CD4-positive, alpha-beta T cell treated with Interleukin-4 for 4 hours (primary cell): Measurements from ENCODE around the gene PARD3B.
A peak's percentile ranks its signal among the peaks of the same experiment; 100 is the strongest.

ENCODE experiments used
- DNase-seq: peaks from one replicate; pipeline ENCODE4 v3.0.0-alpha.2; 2020

PARD3B gene

DNA sequence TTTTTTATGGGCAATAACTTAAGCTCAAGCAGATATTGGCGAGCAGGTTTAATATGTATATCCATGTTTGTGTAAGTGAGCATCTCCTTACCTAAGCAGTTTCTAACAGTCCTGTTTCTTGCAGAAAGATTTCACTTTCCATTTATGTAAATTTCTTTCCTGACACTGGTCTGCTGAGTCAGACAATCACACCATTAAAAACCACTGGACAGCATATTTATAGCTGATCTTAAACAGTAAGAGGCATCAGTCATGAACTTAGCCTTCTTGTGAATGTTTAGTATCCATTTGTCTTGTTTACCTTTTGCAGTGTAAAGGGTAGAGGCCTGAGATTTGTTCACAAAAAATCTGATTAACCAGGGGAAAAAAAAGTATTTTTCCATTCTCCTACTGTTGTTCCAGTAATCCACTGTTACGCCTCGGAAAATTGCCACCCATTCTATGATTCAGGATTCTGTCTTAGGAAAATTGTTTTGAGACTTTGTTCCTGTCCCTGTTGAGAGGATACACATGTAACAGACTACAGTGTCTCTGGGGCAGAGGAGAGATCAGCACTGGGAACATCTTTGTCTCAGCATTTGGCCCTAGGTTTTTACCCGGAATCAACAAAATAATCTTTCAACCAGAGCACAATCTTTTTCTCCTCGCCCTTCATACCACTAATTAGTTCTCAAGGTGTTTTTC is 616.0 kb downstream of the PARD3B start:
- no peak for DNase-seq

DNA sequence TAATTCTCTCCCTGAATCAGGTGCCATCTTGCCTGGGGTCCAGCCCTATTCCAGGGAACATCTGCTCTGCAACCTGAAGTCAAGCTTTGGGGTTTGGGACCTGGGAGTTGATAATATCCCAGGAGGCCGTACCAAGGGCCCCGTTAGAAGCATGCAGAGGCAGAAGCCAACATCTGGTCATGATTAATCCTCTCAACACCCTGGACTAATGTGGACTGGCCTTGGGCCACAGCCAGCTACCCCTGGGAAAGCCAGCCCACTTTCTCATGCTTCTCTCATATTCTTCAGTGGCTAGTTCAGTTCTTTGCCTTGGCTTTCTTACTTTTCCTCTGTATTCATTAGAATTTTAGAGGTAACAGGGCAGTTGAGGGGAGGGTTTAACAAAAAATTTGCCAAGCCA is 621.5 kb downstream of the PARD3B start:
- DNase-seq: no peak

DNA sequence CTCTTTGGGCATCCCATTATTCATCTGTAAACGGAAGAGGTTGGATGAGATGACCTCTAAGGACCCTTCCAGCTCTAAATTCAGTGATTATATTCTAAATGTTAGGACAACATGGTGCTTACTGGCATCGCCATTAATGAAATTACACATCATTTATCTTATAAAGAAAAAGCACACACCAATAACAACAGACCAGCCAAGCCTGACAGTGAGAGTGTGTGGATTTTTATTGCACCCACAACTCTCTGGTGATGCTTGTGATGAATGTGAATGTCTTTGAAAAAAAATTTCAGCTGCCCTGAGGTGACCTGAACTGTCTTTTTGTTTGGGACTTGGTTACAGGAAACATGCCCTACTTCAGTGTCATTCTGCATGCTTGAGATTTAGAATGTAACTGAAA is 623.7 kb downstream of the PARD3B start:
- no peak for DNase-seq

DNA sequence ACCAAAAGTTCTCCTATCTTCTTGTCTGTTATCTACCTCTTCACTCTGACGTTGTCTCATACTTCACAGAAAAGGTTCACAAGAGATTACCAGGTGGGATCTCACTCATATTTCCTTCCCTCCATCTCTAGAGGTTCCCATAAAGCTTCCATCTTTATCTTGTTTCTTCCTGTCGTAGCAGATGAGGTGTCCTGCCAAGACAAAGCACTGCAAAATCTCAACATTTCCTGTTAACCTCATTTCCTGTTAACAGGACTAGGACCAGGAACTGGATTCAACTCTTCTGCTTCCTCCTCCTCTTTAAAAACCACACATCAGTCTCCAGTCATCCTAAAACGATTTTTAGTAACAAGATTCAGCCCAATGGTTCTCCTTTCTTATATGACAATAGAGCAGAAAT is 624.2 kb downstream of the PARD3B start:
- no peak for DNase-seq

GRCh38 chr2:205170399-205170798 is 625.1 kb downstream of the PARD3B start:
- DNase-seq: no peak

DNA sequence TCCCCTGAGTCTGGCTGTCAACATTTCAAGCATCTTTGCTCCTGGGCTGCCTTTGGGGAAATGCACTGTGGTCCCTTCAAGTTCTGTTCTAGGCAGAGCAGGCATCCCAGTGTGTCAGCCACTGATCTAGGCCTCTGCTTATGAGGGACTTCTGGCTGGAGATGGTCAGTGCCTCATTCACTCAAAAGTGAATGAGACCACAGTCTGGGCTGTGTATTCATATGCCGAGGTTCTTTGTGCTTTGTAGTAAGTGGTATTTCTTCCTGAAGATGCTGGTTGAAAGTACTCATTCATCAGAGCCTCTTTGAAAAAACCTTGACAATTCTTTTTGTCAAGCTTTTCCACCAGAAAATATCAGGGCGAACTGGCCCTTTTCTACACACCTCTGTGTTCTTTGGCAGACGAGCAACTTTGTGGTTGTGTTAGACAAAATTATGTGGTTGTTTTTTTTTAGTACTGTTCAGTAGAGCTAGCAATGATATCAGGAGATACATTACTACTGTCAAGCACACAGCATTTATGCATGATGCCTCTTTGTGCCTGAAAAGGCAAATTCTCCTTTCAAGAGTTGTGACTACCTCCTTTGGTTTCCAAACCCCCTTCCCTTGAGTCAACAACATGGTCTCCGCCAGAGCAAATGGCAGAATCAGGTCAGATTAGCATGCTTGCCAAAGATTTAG is 626.1 kb downstream of the PARD3B start:
- no peak for DNase-seq

DNA sequence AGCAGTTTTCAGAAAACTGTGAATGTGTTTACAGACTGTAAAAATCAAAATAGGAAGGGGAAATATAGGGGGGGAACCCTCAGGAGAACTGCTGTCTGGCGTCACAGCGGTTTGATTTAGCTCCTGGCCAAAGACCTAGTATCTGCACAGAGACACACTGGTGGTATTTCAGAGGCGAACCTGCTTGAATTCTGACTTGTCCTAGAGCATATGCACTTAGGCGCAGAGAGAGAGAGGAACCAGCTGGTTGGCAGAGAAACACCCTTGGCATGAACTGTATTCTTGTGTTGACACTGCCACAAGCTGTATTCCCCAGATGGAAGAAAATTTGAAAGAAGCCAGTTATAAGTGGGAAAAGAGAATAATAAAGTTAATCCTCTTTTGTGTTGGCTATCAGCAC is 630.6 kb downstream of the PARD3B start:
- no peak for DNase-seq

DNA sequence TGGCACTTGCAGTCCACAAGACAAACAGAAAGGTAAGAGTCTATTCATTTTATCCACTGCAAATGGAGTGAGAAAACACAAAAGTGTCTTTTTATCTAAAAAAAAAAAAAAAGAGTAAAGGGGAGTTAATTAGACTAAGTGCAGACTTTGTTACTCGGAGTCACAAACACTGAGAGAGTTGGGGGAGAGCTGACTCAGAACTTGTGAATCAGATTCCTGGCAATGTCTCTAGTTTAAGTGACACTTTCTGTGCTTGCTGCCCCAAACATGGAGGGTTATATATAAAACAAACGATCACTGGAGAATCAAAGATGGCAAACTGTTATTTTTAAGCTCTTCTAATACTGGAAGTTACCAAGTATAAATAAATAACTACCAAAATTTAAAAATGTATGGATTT is 631.3 kb downstream of the PARD3B start:
- no peak for DNase-seq

DNA sequence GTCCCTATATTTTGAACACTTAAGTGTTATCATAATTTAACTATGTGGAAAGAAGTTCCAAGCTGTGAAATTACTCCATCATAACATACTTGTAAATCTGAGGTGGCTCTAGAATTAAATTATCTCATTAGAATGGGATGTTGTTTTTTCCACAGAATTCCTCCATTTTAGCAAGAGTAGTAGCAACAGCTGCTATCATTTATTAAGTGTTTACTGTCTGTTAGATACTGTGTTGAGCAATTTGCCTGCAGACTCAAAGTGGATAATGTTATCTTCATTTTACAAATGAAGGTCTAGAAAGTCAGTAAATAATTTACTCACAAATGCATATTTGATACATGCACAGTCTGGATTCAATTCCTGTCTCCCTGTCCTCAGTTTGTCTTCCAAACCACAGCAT is 632.3 kb downstream of the PARD3B start:
- DNase-seq: no peak

- DNase-seq: no peak
These were observed 635.5 kb downstream of the PARD3B start for GRCh38 chr2:205180730-205181129.

GRCh38 chr2:205187731-205188130 is 642.5 kb downstream of the PARD3B start:
- no peak for DNase-seq

DNA sequence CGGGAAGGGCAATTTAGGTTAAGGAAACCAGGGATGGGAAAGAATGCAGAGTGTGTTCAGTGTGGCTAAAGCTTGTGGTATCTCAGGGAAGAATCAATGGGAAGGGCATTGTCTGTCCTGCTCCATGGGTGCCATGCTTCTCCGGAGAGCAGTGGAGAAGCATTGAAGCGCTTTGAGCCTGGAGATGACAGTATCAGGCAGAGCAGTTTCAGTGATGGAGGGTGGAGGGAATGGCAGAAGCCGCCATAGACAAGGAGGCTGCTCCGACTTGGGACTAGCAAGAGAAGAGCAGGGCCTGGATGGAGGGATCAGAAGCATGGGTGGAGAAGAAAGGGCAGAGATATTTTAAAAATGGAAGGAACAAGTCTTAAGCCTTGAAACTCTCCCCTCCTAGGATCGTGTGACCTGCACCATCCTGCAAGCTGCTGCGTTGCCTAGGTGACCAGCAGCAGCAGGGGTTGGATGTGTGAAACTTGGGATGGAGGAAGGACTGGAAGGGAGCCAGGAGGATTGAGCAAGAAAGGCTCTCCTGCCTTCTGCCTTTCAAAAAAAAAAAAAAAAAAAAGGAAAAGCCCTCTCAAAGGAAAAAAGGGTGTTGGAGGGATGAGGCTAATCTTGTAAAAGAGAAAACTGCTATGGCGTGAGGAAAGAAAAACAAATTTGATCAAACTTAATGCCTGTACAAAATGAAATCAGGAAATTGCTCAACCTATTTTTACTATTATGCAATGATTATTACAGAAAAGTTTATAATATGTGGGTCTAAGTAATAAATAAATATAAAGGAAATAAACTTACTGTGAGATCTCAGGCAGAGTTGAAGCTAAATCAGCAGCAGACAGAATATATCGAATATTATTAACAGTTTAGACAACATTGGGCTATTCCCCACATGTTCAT is 643.2 kb downstream of the PARD3B start:
- no peak for DNase-seq

- DNase-seq: no peak
These were observed 644.0 kb downstream of the PARD3B start for GRCh38 chr2:205189301-205189700.

DNA sequence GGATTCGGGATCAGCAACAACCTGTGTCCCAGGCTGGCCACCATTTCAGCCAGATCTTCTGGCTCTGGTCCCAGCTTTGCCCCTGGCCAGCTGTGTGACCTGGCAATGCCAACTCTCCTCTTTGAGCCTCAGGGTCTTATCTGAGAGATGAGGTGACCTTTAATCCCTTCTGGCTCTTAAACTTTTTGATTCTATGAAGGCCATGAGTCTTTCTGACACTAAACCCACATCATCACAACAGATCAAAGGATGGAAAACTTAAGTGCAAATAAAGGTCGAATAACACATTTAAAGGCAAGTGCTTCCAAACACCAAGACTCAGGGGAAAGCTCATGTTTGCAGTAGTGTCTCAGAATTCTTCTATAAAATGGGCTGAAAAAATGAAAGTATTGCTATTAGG is 645.3 kb downstream of the PARD3B start:
- no peak for DNase-seq

DNA sequence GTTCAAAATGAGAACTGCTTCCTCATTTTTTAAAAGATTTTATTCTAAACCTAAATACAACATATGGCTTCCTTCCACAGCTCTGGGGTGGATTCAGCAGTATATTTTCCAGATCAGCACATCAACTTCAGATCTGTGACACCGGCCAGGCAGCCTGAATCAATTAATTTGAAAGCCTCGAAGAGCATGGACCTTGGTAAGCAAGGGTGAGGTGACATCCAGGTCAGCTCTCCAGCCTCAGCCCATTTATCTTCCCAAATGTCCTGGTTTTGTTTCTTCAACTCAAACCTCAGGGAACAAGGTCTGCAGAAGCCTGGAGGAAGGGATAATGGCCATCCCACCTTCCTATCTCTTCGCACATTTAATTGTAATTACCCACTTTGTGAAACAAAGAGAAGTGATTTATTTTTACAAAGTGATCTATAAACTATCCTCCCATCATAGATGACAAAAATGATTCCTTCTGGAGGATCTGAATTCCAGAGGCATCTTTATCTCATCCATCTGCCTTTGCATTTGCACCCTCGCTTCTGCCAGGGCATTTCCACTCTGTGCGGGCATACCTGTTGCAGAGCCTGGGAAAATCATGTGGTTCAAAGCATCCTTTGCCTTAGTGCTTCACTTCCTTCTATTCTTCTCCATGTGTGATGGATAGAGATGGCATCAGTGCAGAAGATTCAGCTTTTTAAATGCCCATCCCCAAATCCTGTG is 648.0 kb downstream of the PARD3B start:
- DNase-seq: no peak

DNA sequence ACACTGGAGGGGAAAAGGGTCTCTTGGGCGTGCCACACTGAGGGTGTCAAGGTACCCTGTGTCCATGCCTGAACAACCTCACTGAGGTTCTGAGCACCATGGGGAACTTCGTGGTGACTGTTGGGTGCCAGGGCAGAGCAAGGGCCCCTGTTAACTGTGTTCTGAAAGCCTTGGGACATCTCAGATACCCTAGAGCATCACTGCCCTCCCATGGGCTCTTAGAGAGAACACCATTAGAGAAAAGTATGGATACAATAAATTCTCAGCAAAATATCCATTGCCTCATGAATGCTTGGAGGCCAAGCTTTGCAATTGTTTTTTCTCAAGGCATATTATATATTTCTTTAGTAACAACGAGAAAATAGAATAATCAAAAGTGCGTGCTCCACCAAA is 648.6 kb downstream of the PARD3B start:
- no peak for DNase-seq

DNA sequence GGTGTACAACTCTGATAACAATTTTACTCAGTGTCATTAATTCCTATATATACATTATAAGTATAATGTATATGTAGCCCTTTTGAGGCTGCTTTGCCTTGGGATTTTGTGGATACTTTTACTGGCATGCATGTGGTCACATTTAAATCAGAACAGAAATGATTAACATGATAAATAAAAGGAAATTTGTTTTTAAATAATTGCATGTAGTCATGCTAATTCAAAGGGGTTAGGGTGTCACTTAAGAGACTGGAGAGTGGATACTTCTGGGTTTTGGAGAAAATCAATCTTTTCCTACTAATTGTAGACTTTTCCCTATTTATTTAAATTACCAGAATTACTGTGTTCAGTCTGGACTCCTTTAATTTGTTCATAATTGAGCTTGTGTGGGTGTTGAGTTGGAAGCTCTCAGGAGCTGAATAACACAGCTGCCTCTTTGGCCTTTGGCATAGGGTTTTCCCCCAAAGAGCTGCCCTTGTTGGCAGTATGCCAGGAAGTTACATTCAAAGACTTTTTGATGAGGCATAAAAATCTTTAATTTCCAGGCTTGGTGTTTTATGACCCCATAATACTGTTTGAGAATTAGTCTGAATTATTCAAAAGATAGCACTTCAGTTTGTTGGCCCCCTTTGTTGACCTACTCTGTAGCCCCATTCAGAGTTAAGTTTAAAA is 652.3 kb downstream of the PARD3B start:
- peak; percentile 23 for DNase-seq

- no peak for DNase-seq
These were observed 652.9 kb downstream of the PARD3B start for GRCh38 chr2:205198140-205198525.

GRCh38 chr2:205199165-205199850 is 654.0 kb downstream of the PARD3B start:
- DNase-seq: no peak

GRCh38 chr2:205210494-205210893 is 665.2 kb downstream of the PARD3B start:
- no peak for DNase-seq

DNA sequence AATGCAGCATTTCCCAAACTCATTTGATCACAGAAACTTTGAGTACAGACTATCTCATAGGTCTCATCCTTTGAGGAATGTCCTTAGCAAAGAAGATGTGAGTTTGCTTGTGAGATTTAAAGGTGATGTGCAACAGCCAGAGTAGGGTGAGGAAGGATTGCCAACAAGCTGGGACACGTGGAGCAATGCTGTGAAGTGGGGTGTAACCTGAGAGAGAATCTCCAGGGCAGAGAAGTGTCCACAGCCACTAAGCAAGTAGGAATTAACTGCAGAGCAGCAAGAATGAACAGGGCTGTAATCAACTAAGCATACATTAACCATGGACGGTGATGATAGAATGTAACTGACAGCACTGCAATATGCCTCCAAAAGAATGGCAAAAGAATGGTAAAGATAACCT is 667.1 kb downstream of the PARD3B start:
- DNase-seq: no peak

DNA sequence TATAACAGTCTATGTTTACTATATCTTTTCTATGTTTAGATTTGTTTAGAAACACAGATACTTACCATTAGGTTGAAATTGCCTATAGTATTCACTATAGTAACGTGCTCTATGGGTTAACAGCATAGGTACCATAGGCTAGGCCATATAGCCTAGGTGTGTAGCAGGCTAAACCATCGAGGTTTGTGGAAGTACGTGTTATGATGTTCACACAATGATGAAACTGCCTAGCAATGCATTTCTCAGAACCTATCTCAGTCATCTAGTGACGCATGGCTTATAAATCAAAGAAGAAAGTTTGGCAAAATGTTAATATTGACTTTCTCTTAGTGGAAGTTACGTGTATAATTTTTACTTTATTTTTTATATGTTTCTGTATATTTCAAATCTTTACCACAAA is 670.8 kb downstream of the PARD3B start:
- DNase-seq: no peak
